GM19328 (cell line): ENCODE results near the gene ALAD.
"Not testable (repeated sequence)": the region's sequence is repeated elsewhere in the genome, so short reads cannot be mapped to it uniquely, and the experiment has no call there.

Experiments used
- ATAC-seq: cut with Tn5 transposase; IDR thresholded peaks from one replicate; pipeline ENCODE4 v1.9.1; 2021; ENCODE audit warnings: mild to moderate bottlenecking, moderate library complexity; ENCODE audit not compliant: unreplicated experiment

Gene ALAD

GRCh38 chr9:113375057-113376023 lies 25.7 kb downstream of the ALAD start:
- no peak for ATAC-seq

- no peak for ATAC-seq
Observed at GRCh38 chr9:113373676-113374392, 27.2 kb downstream of the ALAD start.

- no peak for ATAC-seq
Observed at GRCh38 chr9:113373256-113373655, 27.8 kb downstream of the ALAD start.

- no peak for ATAC-seq
Observed at GRCh38 chr9:113372059-113372458, 29.0 kb downstream of the ALAD start.

DNA sequence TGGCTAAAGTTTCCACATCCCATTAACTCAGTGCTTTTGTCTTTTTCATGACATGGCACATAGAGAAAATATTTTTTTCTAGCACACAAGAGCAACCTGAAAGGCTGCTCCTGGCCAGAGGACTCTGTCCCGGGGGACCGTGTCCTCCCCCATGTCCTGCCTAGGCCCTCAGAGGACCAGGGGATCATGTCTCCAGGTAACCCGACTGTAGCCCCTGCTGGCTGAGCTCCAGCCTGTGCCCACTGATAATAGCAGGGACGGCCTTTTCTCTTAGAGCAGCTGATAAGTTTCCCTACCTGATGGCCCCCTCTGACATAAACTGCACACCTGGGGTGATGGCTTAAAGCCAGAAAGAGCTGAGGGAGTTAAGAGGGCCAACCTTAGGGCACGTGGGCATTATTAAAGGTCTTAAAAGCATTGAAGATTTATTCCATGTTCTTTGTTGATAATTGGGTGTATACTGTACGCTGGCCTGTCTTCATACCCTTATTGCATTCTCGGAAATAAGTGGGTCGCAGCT lies 30.2 kb downstream of the ALAD start:
- ATAC-seq, result no peak

GRCh38 chr9:113369855-113370140 lies 31.3 kb downstream of the ALAD start:
- no peak for ATAC-seq

DNA sequence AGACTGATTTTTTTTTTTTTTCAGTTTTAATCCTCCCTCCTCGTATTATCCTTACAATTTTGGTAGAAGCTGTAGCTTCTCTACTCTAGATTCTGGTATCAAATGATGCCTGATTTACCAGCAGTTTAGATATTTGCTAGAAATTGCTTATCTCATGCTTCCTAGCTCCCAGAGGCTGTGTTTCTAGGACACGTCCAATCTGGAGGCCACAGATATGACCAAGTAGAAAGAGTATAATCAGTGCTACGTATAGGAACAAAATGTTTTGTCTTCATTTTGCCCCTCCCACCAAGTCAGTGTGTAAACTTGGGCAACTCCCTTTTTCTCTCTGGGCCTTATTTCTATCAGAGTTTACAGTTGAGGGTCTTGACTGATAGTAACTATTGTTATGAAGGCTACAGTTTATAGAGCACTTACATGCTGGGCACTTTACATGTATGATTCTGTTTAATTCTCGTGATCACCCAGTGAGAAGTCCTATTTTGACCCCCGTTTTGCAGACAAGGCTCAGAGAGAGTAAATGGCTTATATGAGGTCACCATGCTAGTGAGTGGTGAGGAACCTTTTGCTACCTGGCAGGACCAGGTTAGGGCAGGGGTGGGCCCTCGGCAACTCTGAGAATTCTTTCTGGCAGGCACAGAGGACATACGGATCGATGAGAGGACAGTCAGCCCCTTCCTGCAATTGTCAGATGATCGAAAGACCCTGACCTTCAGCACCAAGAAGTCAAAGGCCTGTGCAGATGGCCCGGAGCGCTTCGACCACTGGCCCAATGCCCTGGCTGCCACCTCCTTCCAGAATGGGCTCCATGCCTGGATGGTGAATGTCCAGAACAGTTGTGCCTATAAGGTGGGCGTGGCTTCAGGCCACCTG lies 31.9 kb downstream of the ALAD start:
- ATAC-seq, result no peak

DNA sequence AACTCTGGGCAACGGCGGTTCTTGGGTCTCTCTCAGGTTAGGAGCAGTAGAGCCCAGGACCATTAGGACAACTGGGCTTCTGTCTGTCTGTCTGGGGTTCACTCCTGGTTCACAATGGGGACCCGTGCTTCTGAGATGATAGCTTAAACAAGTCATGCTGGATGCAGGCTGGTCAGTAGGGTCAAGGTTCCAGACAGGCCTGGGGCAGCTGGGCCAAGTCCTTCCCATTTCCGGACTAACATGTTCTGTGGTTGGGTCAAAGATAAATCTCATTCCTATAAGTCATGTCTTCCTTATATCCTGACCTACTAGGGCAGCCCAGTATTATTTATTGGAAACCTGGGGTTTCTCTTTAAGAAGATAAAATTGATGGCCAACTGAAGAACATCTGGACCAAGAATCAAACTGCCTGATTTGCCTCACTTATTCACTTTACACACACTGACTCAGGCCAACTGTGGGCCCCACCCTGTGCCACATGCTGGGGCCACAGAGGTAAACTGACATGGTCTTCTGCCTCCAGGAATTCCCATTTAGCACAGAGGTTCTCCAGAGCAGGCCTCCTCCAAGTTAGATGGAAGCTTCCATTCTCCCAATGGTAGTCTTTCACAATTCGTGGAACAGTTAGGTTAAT lies 32.6 kb downstream of the ALAD start:
- ATAC-seq, result no peak

DNA sequence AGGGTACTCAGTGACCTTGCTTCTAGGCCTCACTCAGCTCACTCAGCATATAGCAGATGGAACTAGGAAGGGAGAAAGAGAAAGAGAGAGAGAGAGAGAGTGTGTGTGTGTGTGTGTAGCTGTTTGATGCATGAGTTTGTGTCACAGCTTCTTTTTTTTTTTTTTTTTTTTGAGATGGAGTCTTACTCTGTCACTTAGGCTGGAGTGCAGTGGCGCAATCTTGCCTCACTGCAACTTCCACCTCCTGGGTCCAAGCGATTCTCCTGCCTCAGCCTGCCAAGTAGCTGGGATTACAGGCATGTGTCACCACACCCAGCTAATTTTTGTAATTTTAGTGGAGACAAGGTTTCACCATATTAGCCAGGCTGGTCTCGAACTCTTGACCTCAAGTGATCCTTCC lies 35.4 kb downstream of the ALAD start:
- not testable (repeated sequence) for ATAC-seq

GRCh38 chr9:113364951-113365350 lies 36.1 kb downstream of the ALAD start:
- ATAC-seq, result no peak

GRCh38 chr9:113363336-113363735 lies 37.7 kb downstream of the ALAD start:
- ATAC-seq, result no peak

DNA sequence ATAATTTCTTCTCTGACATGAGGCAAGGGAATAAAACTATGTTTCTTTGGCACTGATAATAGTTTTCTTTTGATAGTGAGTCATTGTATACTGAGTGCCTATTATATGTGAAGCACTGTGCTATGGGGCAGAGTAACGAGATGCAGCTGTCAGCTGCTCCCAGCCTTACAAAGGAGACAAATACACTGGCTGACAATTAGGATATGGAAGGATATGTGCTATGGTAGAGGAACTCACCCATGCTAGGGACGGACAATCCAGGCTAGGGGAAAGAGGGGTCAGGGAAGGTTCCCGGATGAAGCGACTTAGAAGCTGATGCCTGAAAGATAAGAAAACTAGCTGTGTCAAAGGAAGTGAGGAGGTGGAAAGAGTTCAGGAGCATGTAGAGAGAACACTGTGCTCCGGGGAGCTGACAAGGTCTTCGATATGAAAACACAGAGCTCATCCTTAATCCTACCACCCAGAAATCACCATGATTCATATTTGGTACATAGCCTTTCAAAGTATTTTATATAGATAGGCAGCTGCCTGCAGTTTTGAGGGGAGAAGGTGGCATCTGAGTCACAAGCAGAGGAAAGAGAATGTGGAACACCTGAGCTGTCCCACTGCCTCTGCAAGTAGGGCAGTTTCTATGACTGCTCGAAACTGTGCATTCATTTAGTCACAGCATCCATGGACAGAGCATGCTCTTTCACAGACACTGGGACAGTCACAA lies 39.6 kb downstream of the ALAD start:
- no peak for ATAC-seq

GRCh38 chr9:113360242-113360842 lies 40.7 kb downstream of the ALAD start:
- ATAC-seq, result no peak

GRCh38 chr9:113359385-113359784 lies 41.7 kb downstream of the ALAD start:
- ATAC-seq, result no peak

GRCh38 chr9:113356686-113357292 lies 44.3 kb downstream of the ALAD start:
- ATAC-seq, result no peak

GRCh38 chr9:113355040-113355596 lies 46.0 kb downstream of the ALAD start:
- ATAC-seq, result no peak

DNA sequence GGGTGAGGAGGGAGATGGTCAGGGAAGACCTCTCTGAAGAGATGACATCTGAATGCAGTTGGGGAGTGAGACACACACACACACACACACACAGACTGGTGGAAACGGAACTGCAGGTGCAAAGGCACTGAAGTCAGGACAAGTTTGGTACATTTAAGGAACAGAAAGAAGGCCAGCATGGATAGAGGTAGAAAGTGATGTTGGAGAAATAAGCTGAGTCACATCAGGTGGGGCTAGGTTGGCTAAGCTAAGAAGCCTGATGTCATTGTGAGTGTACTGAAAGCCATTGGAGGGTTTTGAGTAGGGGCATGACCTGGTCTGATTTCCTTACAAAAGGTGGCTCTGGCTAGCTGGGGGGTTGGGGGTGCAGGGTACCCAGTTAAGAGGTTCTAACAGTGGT lies 48.7 kb downstream of the ALAD start:
- ATAC-seq, result no peak

DNA sequence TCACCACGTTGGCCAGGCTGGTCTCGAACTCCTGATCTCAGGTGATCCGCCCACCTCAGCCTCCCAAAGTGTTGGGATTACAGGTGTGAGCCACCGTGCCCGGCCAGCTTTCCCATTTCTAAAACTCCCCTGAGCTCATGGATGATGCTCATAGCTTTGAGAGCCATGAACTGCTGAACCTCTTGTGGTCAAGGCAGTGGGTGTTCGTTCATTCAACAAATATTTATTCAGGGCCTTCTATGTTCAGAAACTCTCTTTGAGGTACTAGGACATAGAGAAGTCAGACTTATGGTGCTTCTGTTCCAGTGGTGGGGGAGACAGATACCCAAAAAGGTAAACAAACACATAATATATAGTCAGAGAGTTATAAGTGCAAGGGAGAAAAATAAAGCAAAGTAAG lies 49.1 kb downstream of the ALAD start:
- ATAC-seq, result no peak

DNA sequence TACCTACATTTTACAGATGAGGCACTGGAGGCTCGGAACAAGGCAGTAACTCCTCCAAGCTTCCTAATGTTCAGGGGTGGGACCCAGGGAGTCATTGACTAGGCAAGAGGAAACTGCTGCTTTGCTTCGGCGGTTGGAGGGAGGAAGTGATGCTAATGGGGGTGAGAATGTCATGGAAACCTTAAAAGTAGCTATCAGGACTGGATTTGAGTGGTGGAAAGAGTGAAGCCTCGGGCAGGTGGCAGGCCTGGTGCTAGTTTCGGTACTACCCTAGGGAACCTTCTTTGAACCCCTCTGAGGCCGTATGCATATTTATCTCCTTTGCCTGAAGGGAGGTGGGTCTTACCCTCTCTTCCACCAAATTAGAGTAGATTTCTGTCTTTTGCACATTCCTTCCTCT lies 50.1 kb downstream of the ALAD start:
- no peak for ATAC-seq
